ENCODE results near the gene PCED1A. TPM values are rescaled to one million over a fixed set of nuclear protein-coding genes. Genes with fewer than 3 reads are reported as not detected.
A peak's percentile ranks its signal among the peaks of the same experiment; 100 is the strongest.

The PCED1A gene
- total and polyA plus RNA-seq, 2 of the 13 experiments (the other 11 are each of a cell fraction or from before 2014, with no cell fraction given), result 40.1 to 84.2 TPM

DNA sequence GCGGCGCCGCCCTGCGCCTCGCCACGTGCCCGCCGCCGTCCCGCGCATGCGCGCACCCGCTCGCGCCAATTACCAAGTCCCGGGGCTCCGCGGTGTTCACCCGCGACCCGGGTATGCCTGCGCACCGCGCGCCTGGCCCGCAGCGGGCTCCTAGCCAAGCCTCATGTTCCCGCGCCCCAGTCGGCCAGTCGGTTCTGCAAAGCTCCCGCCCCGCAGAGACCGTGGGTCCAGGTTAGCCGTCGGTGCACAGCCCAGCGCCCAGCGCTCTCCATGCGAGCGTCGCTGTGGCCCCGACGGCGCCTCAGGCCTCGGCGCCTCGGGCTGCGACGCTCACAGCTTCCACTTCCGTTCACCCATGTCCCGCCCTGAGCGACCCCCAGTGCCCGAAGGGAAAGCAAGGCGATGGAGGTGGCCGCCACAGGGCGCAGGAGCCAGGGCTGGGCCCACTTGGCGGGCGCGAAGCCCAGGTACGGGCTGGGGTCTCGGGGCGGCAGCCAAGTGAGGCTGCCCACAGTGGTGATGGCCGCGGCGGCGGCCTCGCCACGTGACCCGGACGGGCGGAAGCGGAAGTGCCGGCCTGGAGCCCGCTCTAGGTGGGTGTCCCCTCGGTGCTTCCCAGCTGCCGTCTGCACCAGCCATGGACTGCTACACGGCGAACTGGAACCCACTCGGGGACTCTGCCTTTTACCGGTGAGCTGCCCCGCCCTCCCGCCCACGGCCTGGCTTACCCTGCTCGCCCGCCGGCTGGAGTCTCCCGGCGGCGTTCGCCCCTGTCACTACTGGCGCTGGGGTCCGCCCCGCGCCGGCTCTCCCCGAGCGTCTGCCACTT, at the start of gene PCED1A, which contains the start of gene VPS16 (continued):
- TF ChIP-seq, protein P1, sequence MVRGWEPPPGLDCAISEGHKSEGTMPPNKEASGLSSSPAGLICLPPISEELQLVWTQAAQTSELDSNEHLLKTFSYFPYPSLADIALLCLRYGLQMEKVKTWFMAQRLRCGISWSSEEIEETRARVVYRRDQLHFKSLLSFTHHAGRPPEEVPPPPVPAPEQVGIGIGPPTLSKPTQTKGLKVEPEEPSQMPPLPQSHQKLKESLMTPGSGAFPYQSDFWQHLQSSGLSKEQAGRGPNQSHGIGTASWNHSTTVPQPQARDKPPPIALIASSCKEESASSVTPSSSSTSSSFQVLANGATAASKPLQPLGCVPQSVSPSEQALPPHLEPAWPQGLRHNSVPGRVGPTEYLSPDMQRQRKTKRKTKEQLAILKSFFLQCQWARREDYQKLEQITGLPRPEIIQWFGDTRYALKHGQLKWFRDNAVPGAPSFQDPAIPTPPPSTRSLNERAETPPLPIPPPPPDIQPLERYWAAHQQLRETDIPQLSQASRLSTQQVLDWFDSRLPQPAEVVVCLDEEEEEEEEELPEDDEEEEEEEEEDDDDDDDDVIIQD (CRISPR knock-in tag; IDR thresholded peaks at IDR 0.05; ENCODE audit: low read depth), result peak; percentile 55
- peak; percentile 54; the same call in 1 of the 2 replicates for TF ChIP-seq GATA4 (IDR thresholded peaks at IDR 0.05; ENCODE audit: borderline replicate concordance, low read depth)
- TF ChIP-seq SETDB1 (CRISPR knock-in tag; IDR thresholded peaks at IDR 0.05; ENCODE audit: borderline replicate concordance), result no peak
- TF ChIP-seq NFATC3 (CRISPR knock-in tag; IDR thresholded peaks at IDR 0.05), result no peak
- peak; percentile 98 for TF ChIP-seq ZNF230 (CRISPR knock-in tag; IDR thresholded peaks at IDR 0.05)
- TF ChIP-seq ZBTB20 (CRISPR knock-in tag; IDR thresholded peaks at IDR 0.05; ENCODE audit: borderline replicate concordance, low read depth), result peak; percentile 56; the same call in 1 of the 2 replicates
- peak; percentile 97 for TF ChIP-seq PHF20 (CRISPR knock-in tag; IDR thresholded peaks at IDR 0.05)
- no peak for TF ChIP-seq RFX1 (IDR thresholded peaks at IDR 0.05)
- 0 out of 2 replicates have a peak, but pooled peaks have one; percentile 28 for TF ChIP-seq RELA (CRISPR knock-in tag; IDR thresholded peaks at IDR 0.05)
- TF ChIP-seq ZNF816 (CRISPR knock-in tag; IDR thresholded peaks at IDR 0.05; ENCODE audit: borderline replicate concordance), result peak; percentile 66; the same call in 1 of the 2 replicates
- peak; percentile 99 for TF ChIP-seq KAT8 (CRISPR knock-in tag; IDR thresholded peaks at IDR 0.05)
- TF ChIP-seq, protein P2, sequence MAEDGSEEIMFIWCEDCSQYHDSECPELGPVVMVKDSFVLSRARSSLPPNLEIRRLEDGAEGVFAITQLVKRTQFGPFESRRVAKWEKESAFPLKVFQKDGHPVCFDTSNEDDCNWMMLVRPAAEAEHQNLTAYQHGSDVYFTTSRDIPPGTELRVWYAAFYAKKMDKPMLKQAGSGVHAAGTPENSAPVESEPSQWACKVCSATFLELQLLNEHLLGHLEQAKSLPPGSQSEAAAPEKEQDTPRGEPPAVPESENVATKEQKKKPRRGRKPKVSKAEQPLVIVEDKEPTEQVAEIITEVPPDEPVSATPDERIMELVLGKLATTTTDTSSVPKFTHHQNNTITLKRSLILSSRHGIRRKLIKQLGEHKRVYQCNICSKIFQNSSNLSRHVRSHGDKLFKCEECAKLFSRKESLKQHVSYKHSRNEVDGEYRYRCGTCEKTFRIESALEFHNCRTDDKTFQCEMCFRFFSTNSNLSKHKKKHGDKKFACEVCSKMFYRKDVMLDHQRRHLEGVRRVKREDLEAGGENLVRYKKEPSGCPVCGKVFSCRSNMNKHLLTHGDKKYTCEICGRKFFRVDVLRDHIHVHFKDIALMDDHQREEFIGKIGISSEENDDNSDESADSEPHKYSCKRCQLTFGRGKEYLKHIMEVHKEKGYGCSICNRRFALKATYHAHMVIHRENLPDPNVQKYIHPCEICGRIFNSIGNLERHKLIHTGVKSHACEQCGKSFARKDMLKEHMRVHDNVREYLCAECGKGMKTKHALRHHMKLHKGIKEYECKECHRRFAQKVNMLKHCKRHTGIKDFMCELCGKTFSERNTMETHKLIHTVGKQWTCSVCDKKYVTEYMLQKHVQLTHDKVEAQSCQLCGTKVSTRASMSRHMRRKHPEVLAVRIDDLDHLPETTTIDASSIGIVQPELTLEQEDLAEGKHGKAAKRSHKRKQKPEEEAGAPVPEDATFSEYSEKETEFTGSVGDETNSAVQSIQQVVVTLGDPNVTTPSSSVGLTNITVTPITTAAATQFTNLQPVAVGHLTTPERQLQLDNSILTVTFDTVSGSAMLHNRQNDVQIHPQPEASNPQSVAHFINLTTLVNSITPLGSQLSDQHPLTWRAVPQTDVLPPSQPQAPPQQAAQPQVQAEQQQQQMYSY (CRISPR knock-in tag; IDR thresholded peaks at IDR 0.05), result peak; percentile 62; the same call in 1 of the 2 replicates
- TF ChIP-seq CEBPB (IDR thresholded peaks at IDR 0.05; ENCODE audit: borderline replicate concordance, low read depth, low read length), result no peak
- peak; percentile 99 for TF ChIP-seq RNF2 (conservative IDR thresholded peaks at IDR 0.05; ENCODE audit: low read depth)
- TF ChIP-seq, protein P3, sequence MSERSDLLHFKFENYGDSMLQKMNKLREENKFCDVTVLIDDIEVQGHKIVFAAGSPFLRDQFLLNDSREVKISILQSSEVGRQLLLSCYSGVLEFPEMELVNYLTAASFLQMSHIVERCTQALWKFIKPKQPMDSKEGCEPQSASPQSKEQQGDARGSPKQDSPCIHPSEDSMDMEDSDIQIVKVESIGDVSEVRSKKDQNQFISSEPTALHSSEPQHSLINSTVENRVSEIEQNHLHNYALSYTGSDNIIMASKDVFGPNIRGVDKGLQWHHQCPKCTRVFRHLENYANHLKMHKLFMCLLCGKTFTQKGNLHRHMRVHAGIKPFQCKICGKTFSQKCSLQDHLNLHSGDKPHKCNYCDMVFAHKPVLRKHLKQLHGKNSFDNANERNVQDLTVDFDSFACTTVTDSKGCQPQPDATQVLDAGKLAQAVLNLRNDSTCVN (CRISPR knock-in tag; IDR thresholded peaks at IDR 0.05; ENCODE audit: borderline replicate concordance), result peak; percentile 75; the same call in 1 of the 2 replicates
- TF ChIP-seq EP300 (IDR thresholded peaks at IDR 0.05; ENCODE audit: low read depth in 2 of 2, low read length in 2 of 2), result no peak
- no peak for TF ChIP-seq EP300 (CRISPR knock-in tag; IDR thresholded peaks at IDR 0.05; ENCODE audit: borderline replicate concordance)
- peak; percentile 100 for TF ChIP-seq ZNF777 (CRISPR knock-in tag; IDR thresholded peaks at IDR 0.05)
- no peak for TF ChIP-seq SUZ12 (IDR thresholded peaks at IDR 0.05; ENCODE audit: low read depth, low read length)
- TF ChIP-seq SOX13 (IDR thresholded peaks at IDR 0.05), result no peak
- peak in 1 of 2 experiments; percentile 63; a peak in 2 of 4 replicates for TF ChIP-seq SOX13 (CRISPR knock-in tag; conservative IDR thresholded peaks at IDR 0.05 in 1 of 2, IDR thresholded peaks at IDR 0.05 in 1 of 2)
- TF ChIP-seq RORA (CRISPR knock-in tag; IDR thresholded peaks at IDR 0.05), result no peak
- TF ChIP-seq ZNF598 (CRISPR knock-in tag; IDR thresholded peaks at IDR 0.05; ENCODE audit: borderline replicate concordance), result peak; percentile 97
- peak; percentile 91 for TF ChIP-seq ZNF703 (CRISPR knock-in tag; IDR thresholded peaks at IDR 0.05; ENCODE audit: borderline replicate concordance)
- TF ChIP-seq HMG20B (CRISPR knock-in tag; conservative IDR thresholded peaks at IDR 0.05), result peak; percentile 79

Data from HepG2 (cell line).